HEK293 (cell line): ENCODE measurements around the gene EPB41L5.

Experiments used
- CTCF ChIA-PET: fragments of 350-600 bp; formaldehyde crosslinking; extraction: SDS; loops from one replicate; lab custom pipeline; 2021; ENCODE audit warnings: antibody characterized with exemption; lab: Yijun Ruan, JAX
- POLR2A ChIA-PET: fragments of 300-600 bp; formaldehyde crosslinking; extraction: SDS; loops from one replicate; lab custom pipeline; 2020; ENCODE audit warnings: antibody characterized with exemption, inconsistent platforms; lab: Yijun Ruan, JAX
- H3K27ac ChIP-seq: fragments of 200-500 bp; sonication (Bioruptor generic); 2 replicates; pipeline ENCODE4 v1.5.1; 2014; ENCODE audit warnings: low read depth, low read length, control low read depth, inconsistent platforms; ENCODE audit errors: extremely low read depth
- H3K36me3 ChIP-seq, 2 experiments: fragments of 200-500 bp in 1 of 2; sonication (Bioruptor generic) in 1 of 2; 1 replicate in 1 of 2; 2 replicates in 1 of 2; pipeline ENCODE4 v1.5.1; 2014 to 2017; ENCODE audit warnings: inconsistent platforms in 2 of 2, low read length in 2 of 2; ENCODE audit not compliant: control insufficient read depth in 2 of 2, insufficient read depth in 1 of 2
- H3K4me1 ChIP-seq: fragments of 200-500 bp; sonication (Bioruptor generic); 2 replicates; pipeline ENCODE4 v1.5.1; 2014; ENCODE audit warnings: mild to moderate bottlenecking, low read length, inconsistent platforms; ENCODE audit not compliant: control insufficient read depth, insufficient read depth
- H3K4me3 ChIP-seq: 2 replicates; pipeline ENCODE4 v1.5.1; 2011; ENCODE audit warnings: low read depth, mild to moderate bottlenecking, control low read depth, low read length, moderate library complexity
- H3K9me3 ChIP-seq: fragments of 200-500 bp; sonication (Bioruptor generic); 2 replicates; pipeline ENCODE4 v1.5.1; 2014; ENCODE audit warnings: low read depth, low read length, inconsistent platforms; ENCODE audit not compliant: control insufficient read depth, insufficient read depth
- HOXC10 ChIP-seq: sonication (generic); formaldehyde crosslinking; IDR thresholded peaks from 2 replicates; pipeline ENCODE4 v1.8.1; 2023; ENCODE audit warnings: mild to moderate bottlenecking, missing genetic modification reagents
- IKZF3 ChIP-seq: fragments of 450-650 bp; IDR thresholded peaks from 2 replicates; pipeline ENCODE4 v1.5.0; 2018; ENCODE audit warnings: missing biosample characterization, mild to moderate bottlenecking, missing genetic modification characterization, moderate library complexity
- KLF10 ChIP-seq: fragments of 450-650 bp; IDR thresholded peaks from 2 replicates; pipeline ENCODE4 v1.5.1; 2018; ENCODE audit warnings: missing biosample characterization, mild to moderate bottlenecking, missing genetic modification characterization
- KLF16 ChIP-seq: fragments of 450-650 bp; formaldehyde crosslinking; IDR thresholded peaks from 2 replicates; pipeline ENCODE4 v1.5.1; 2017; ENCODE audit warnings: missing biosample characterization, missing genetic modification characterization
- KLF17 ChIP-seq: fragments of 450-650 bp; formaldehyde crosslinking; IDR thresholded peaks from 2 replicates; pipeline ENCODE4 v1.5.1; 2016; ENCODE audit warnings: missing biosample characterization, missing genetic modification characterization
- OSR2 ChIP-seq: fragments of 450-650 bp; formaldehyde crosslinking; IDR thresholded peaks from 2 replicates; pipeline ENCODE4 v1.5.1; 2016; ENCODE audit warnings: missing biosample characterization, missing genetic modification characterization
- RBAK ChIP-seq: fragments of 450-650 bp; formaldehyde crosslinking; IDR thresholded peaks from 2 replicates; pipeline ENCODE4 v1.5.1; 2016; ENCODE audit warnings: missing biosample characterization, missing genetic modification characterization
- TCF7L2 ChIP-seq: IDR thresholded peaks from 2 replicates; pipeline ENCODE4 v1.6.1; 2011; ENCODE audit warnings: low read depth, mild to moderate bottlenecking, inconsistent platforms, low read length, moderate library complexity, borderline replicate concordance
- WT1 ChIP-seq: fragments of 450-650 bp; formaldehyde crosslinking; IDR thresholded peaks from 2 replicates; pipeline ENCODE4 v1.5.1; 2016; ENCODE audit warnings: missing biosample characterization, missing genetic modification characterization
- ZBTB20 ChIP-seq: fragments of 450-650 bp; formaldehyde crosslinking; IDR thresholded peaks from 2 replicates; pipeline ENCODE4 v1.5.1; 2016; ENCODE audit warnings: missing biosample characterization, missing genetic modification characterization
- ZBTB48 ChIP-seq: fragments of 450-650 bp; formaldehyde crosslinking; IDR thresholded peaks from 2 replicates; pipeline ENCODE4 v1.5.1; 2016; ENCODE audit warnings: missing biosample characterization, missing genetic modification characterization
- ZFP69B ChIP-seq: fragments of 450-650 bp; formaldehyde crosslinking; IDR thresholded peaks from 2 replicates; pipeline ENCODE4 v1.5.1; 2016; ENCODE audit warnings: missing biosample characterization, missing genetic modification characterization
- ZIC2 ChIP-seq: fragments of 450-650 bp; formaldehyde crosslinking; IDR thresholded peaks from 2 replicates; pipeline ENCODE4 v1.5.1; 2016; ENCODE audit warnings: missing biosample characterization, missing genetic modification characterization
- ZNF10 ChIP-seq: fragments of 450-650 bp; formaldehyde crosslinking; IDR thresholded peaks from 2 replicates; pipeline ENCODE4 v1.5.1; 2017; ENCODE audit warnings: missing biosample characterization, missing genetic modification characterization
- ZNF132 ChIP-seq: fragments of 450-650 bp; formaldehyde crosslinking; IDR thresholded peaks from 2 replicates; pipeline ENCODE4 v1.5.1; 2017; ENCODE audit warnings: missing biosample characterization, missing genetic modification characterization, borderline replicate concordance
- ZNF169 ChIP-seq: fragments of 450-650 bp; formaldehyde crosslinking; IDR thresholded peaks from 2 replicates; pipeline ENCODE4 v1.5.1; 2016; ENCODE audit warnings: missing biosample characterization, missing genetic modification characterization
- ZNF174 ChIP-seq: fragments of 450-650 bp; formaldehyde crosslinking; IDR thresholded peaks from 2 replicates; pipeline ENCODE4 v1.5.0; 2017; ENCODE audit warnings: missing biosample characterization, mild to moderate bottlenecking, missing genetic modification characterization
- ZNF202 ChIP-seq: fragments of 450-650 bp; formaldehyde crosslinking; IDR thresholded peaks from 2 replicates; pipeline ENCODE4 v1.5.1; 2016; ENCODE audit warnings: missing biosample characterization, missing genetic modification characterization, borderline replicate concordance
- ZNF292 ChIP-seq: fragments of 450-650 bp; formaldehyde crosslinking; IDR thresholded peaks from 2 replicates; pipeline ENCODE4 v1.5.1; 2016; ENCODE audit warnings: low read depth, missing biosample characterization, missing genetic modification characterization, borderline replicate concordance
- ZNF324 ChIP-seq: fragments of 450-650 bp; formaldehyde crosslinking; IDR thresholded peaks from 2 replicates; pipeline ENCODE4 v1.5.1; 2016; ENCODE audit warnings: missing biosample characterization, missing genetic modification characterization
- ZNF426 ChIP-seq: fragments of 450-650 bp; formaldehyde crosslinking; IDR thresholded peaks from 2 replicates; pipeline ENCODE4 v1.5.1; 2017; ENCODE audit warnings: missing biosample characterization, missing genetic modification characterization, mild to moderate bottlenecking, inconsistent platforms, moderate library complexity
- ZNF501 ChIP-seq: fragments of 450-650 bp; formaldehyde crosslinking; IDR thresholded peaks from 2 replicates; pipeline ENCODE4 v1.5.1; 2016; ENCODE audit warnings: missing biosample characterization, missing genetic modification characterization
- ZNF596 ChIP-seq: fragments of 450-650 bp; IDR thresholded peaks from 2 replicates; pipeline ENCODE4 v1.5.0; 2018; ENCODE audit warnings: missing biosample characterization, mild to moderate bottlenecking, missing genetic modification characterization, moderate library complexity
- ZNF654 ChIP-seq: fragments of 450-650 bp; formaldehyde crosslinking; IDR thresholded peaks from 2 replicates; pipeline ENCODE4 v1.5.1; 2016; ENCODE audit warnings: low read depth, missing biosample characterization, missing genetic modification characterization
- ZNF747 ChIP-seq: fragments of 450-650 bp; formaldehyde crosslinking; IDR thresholded peaks from 2 replicates; pipeline ENCODE4 v1.5.1; 2016; ENCODE audit warnings: missing biosample characterization, missing genetic modification characterization
- TF ChIP-seq, protein P1 (sequence below): fragments of 450-650 bp; formaldehyde crosslinking; IDR thresholded peaks from 2 replicates; pipeline ENCODE4 v1.5.1; 2016; ENCODE audit warnings: missing biosample characterization, missing genetic modification characterization
- TF ChIP-seq, protein P2 (sequence below): fragments of 450-650 bp; formaldehyde crosslinking; IDR thresholded peaks from 2 replicates; pipeline ENCODE4 v1.5.1; 2017; ENCODE audit warnings: missing biosample characterization, missing genetic modification characterization

The EPB41L5 gene

DNA sequence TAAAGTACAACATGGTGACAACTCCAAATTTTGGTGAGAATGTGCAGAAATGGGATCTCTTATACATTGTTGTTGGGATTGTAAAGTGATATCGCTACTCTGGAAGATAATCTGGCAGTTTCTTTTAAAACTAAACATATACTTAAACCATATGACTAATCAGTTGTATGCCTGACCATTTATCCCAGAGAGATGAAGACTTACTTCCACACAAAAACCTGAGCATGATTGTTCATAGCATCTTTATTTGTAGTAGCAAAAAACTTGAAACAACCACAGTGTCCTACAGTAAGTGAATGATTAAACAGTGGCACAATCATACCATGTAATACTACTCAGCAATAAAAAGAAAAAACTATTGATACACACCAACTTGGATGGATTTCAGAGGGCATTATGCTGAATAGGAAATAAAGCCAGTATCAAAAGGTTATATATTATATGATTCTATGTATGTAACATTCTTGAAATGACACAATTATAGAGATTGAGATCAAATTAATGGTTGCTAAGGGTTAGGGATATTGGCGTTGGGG, 47.3 kb downstream of the EPB41L5 start:
- POLR2A ChIA-PET = no interaction called here
- no peak overlapping the region for H3K4me3 ChIP-seq
- TF ChIP-seq ZNF747 (tag by site-specific recombination) = no peak
- TF ChIP-seq, protein P1, sequence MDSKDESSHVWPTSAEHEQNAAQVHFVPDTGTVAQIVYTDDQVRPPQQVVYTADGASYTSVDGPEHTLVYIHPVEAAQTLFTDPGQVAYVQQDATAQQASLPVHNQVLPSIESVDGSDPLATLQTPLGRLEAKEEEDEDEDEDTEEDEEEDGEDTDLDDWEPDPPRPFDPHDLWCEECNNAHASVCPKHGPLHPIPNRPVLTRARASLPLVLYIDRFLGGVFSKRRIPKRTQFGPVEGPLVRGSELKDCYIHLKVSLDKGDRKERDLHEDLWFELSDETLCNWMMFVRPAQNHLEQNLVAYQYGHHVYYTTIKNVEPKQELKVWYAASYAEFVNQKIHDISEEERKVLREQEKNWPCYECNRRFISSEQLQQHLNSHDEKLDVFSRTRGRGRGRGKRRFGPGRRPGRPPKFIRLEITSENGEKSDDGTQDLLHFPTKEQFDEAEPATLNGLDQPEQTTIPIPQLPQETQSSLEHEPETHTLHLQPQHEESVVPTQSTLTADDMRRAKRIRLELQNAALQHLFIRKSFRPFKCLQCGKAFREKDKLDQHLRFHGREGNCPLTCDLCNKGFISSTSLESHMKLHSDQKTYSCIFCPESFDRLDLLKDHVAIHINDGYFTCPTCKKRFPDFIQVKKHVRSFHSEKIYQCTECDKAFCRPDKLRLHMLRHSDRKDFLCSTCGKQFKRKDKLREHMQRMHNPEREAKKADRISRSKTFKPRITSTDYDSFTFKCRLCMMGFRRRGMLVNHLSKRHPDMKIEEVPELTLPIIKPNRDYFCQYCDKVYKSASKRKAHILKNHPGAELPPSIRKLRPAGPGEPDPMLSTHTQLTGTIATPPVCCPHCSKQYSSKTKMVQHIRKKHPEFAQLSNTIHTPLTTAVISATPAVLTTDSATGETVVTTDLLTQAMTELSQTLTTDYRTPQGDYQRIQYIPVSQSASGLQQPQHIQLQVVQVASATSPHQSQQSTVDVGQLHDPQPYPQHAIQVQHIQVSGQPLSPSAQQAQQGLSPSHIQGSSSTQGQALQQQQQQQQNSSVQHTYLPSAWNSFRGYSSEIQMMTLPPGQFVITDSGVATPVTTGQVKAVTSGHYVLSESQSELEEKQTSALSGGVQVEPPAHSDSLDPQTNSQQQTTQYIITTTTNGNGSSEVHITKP (tag by site-specific recombination) = no peak
- no peak for TF ChIP-seq IKZF3
- no peak for TF ChIP-seq ZNF132 (tag by site-specific recombination)
- TF ChIP-seq RBAK (tag by site-specific recombination) = no peak
- TF ChIP-seq ZNF654 (tag by site-specific recombination) = no peak
- TF ChIP-seq ZBTB48 (tag by site-specific recombination) = no peak
- no peak for TF ChIP-seq ZNF174 (tag by site-specific recombination)
- no peak for TF ChIP-seq TCF7L2
- TF ChIP-seq ZBTB20 = no peak
- no peak for TF ChIP-seq ZNF501
- TF ChIP-seq ZNF10 (tag by site-specific recombination) = no peak
- TF ChIP-seq ZIC2 (tag by site-specific recombination) = no peak
- TF ChIP-seq ZNF169 (tag by site-specific recombination) = no peak
- no peak for TF ChIP-seq ZNF292 (tag by site-specific recombination)
- TF ChIP-seq, all 188 proteins: peak for 0
- CTCF ChIA-PET = no interaction called here
- Histone ChIP-seq H3K9me3 (no peaks in the 10 kb centered on the region; the same call in 1 of the 2 replicates), H3K36me3 (no peaks in the 10 kb centered on the region), H3K4me1 (peaks cover 2% of the 10 kb centered on the region; the same call in 1 of the 2 replicates), H3K27ac (no peak overlapping the region)

DNA sequence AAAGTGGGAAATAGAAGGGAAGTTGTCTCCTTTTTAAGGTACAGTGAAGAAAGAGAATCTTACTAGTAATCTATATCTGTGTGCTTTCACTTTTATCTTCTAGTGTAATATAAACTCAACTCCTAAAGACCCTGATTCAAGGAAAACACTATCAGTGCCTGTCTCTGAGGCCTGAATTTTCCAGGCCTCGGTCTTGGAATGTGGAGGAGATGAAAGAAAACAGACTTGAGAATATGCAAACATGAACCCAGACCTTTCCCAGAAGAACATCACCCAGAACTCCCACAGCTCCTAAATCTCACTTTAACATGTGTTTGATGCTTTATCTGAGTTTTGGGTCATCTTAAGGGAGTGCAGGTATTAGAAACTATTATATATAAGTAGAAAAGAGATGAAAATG, 51.8 kb downstream of the EPB41L5 start:
- Histone ChIP-seq H3K9me3 (no peaks in the 10 kb centered on the region), H3K4me1 (peaks cover 6% of the 10 kb centered on the region), H3K4me3 (no peak overlapping the region), H3K36me3 (no peaks in the 10 kb centered on the region; a peak in 1 of 3 replicates), H3K27ac (no peak overlapping the region)
- POLR2A ChIA-PET = no interaction called here
- CTCF ChIA-PET = no interaction called here
- no peak for TF ChIP-seq ZNF426 (tag by site-specific recombination)
- no peak for TF ChIP-seq ZFP69B (tag by site-specific recombination)
- TF ChIP-seq, protein P2, sequence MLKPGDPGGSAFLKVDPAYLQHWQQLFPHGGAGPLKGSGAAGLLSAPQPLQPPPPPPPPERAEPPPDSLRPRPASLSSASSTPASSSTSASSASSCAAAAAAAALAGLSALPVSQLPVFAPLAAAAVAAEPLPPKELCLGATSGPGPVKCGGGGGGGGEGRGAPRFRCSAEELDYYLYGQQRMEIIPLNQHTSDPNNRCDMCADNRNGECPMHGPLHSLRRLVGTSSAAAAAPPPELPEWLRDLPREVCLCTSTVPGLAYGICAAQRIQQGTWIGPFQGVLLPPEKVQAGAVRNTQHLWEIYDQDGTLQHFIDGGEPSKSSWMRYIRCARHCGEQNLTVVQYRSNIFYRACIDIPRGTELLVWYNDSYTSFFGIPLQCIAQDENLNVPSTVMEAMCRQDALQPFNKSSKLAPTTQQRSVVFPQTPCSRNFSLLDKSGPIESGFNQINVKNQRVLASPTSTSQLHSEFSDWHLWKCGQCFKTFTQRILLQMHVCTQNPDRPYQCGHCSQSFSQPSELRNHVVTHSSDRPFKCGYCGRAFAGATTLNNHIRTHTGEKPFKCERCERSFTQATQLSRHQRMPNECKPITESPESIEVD (tag by site-specific recombination) = no peak
- TF ChIP-seq KLF10 = no peak
- no peak for TF ChIP-seq OSR2 (tag by site-specific recombination)
- TF ChIP-seq ZNF596 (tag by site-specific recombination) = no peak
- no peak for TF ChIP-seq ZNF202 (tag by site-specific recombination)
- no peak for TF ChIP-seq KLF17 (tag by site-specific recombination)
- no peak for TF ChIP-seq ZNF324 (tag by site-specific recombination)
- TF ChIP-seq ZNF10 (tag by site-specific recombination) = no peak
- no peak for TF ChIP-seq HOXC10 (CRISPR knock-in tag)
- TF ChIP-seq ZNF292 (tag by site-specific recombination) = no peak
- TF ChIP-seq KLF16 = no peak
- TF ChIP-seq WT1 (tag by site-specific recombination) = no peak
